B cell (primary cell): ENCODE results near the gene CST1.
"Not testable (repeated sequence)": the region's sequence is repeated elsewhere in the genome, so short reads cannot be mapped to it uniquely, and the experiment has no call there.

ENCODE experiments used
- CTCF ChIP-seq: fragments of 200-600 bp; IDR thresholded peaks from one replicate; pipeline ENCODE4 v1.8.0; 2022; ENCODE audit warnings: antibody characterized with exemption, mild to moderate bottlenecking
- EZH2 ChIP-seq: IDR thresholded peaks from 2 replicates; pipeline ENCODE4 v1.6.1; 2012; ENCODE audit warnings: borderline replicate concordance, low read depth, mild to moderate bottlenecking, moderate library complexity, low read length; ENCODE audit not compliant: insufficient read depth, poor library complexity, severe bottlenecking

DNA sequence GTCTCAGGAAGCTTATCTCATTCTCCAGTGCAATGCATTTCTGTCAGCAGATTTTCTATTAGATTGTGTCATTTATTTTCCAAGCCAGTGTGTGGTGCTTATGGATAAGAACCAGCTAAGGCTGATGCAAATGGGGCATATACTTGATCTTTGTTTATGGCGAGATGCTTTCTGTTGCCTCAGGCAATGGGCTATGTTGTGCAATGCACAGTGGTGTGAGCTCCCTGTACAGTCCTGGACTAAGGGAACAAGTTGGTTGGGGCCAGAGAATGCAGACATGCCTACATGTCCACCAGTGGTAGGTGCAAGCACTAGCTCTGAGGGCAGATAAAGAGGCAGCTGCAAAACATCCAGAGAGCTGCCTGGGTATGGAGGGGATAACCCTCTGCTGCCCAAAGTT, 16.3 kb downstream of the CST1 start:
- TF ChIP-seq CTCF, EZH2: not testable (repeated sequence)
